HG03442 (cell line): Measurements from ENCODE around the gene MICB.

Experiments used
- ATAC-seq: cut with Tn5 transposase; IDR thresholded peaks from one replicate; pipeline ENCODE4 v1.9.1; 2021; ENCODE audit warnings: mild to moderate bottlenecking, moderate library complexity; ENCODE audit not compliant: unreplicated experiment

Gene MICB

DNA sequence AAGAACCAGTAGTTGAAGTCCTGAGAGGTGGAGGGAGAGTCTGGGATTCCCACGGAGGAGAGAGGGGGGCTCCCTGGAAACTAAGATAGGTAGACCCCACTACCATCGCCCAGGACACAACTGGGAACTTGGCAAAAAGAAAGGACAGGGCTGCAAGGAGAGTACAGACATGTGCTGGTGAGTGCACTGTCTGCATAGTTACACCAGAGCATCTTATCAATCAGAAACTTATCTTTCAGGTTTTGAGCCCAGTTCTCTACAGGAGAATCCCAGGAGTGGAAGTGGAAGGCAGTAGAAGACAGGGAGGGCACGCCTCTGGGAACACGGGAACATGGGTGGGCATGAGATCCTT is 61.6 kb downstream of the MICB start:
- ATAC-seq: no peak

DNA sequence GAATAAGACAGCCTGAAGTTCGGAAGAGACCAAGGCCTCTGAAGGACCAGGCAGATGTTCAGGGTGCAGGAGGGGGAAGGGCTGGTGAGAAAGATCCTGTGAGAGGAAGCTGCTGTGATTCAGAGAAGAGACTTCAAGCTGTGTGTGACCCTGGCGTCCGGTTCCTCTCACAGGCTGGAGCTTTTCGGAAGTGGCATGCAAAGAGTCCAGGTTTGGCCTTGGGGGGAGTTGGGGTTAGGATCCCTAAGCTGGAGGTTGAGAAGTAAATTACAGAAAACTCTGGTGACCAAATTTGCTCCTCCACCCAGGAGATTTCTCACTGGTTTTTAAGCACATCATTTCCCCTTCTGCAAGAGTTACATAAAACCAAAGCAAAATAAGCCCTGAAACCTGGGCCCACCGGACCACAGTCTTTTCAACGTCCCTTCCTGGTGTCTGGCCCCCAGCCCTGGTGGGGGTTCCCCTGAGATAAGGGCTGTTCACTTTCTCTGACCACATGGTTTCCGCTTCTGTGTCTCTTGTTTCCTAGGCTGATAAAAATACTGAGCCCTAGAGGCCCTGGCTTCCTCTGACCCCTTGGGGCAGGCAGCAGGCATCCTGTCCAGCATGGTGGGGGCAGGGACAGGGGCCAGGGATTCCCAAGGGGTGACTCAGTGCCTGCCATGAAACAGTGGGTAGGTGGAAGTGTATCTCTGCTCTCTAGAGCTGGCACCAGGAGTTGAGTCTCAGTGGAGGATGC is 62.2 kb downstream of the MICB start:
- peak; percentile 50 for ATAC-seq

DNA sequence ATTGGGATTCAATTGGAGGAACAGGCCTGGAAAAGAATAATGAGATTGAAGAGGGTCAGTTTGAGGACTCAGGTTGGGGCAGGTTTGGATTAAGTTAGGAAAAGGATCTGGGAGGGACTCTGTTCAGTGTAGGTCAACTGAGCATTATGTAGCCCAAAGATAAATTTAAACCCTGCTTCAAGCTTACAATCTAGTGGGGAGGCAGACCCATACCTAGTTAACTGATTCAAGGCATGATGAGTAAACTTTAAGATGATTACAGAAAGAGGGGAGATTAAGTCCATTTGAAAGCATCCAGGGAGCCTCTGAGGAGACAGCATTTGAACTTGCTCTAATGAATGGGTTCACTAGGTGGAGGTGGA is 62.7 kb downstream of the MICB start:
- ATAC-seq: no peak
